GM19395 (cell line): Measurements from ENCODE around the gene NPBWR2.

Experiments used
- ATAC-seq: cut with Tn5 transposase; IDR thresholded peaks from one replicate; pipeline ENCODE4 v1.9.1; 2021; ENCODE audit warnings: mild to moderate bottlenecking, moderate library complexity; ENCODE audit not compliant: unreplicated experiment

NPBWR2 gene

GRCh38 chr20:64105846-64106434, 1.4 kb downstream of the NPBWR2 start:
- no peak for ATAC-seq

GRCh38 chr20:64104667-64105451, 2.5 kb downstream of the NPBWR2 start:
- no peak for ATAC-seq

DNA sequence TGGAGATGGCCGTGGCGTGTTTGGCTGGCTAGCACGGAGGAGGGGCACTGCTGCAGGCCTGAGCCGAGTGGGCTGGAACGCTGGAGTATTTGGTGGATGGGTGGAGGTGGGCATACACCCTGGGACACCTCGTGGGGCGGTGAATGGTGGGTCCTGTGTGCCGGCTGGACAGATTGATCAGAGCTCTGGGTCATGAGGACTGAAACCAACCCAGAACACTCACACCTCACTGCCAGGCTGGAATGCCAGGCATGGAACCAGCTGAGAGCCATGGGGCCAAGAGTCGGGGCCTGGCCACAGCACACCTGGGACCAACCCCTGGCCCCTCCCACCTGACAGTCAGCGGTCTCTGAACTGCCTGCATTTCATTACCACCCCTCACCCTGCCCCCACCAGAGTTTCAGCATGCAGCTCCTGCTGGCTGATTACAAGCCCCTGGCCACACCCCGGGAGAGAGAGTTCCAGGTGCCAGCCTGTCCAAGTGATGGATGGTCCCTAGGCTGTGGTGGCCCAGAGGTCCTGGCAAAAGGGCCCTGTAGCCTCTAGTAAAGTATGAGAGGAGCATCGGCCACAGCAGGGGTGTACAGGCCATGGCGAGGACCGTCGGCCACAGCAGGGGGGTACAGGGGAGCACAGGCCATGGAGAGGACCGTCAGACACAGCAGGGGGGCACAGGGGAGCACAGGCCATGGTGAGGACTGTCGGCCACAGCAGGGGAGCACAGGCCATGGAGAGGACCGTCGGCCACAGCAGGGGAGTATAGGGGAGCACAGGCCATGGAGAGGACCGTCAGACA, 3.3 kb downstream of the NPBWR2 start:
- no peak for ATAC-seq

GRCh38 chr20:64102647-64103354, 4.6 kb downstream of the NPBWR2 start:
- ATAC-seq = no peak

- ATAC-seq = no peak
Measured at GRCh38 chr20:64101731-64102621, 5.4 kb downstream of the NPBWR2 start.

- ATAC-seq = no peak
Measured at GRCh38 chr20:64100946-64101688, 6.2 kb downstream of the NPBWR2 start.

DNA sequence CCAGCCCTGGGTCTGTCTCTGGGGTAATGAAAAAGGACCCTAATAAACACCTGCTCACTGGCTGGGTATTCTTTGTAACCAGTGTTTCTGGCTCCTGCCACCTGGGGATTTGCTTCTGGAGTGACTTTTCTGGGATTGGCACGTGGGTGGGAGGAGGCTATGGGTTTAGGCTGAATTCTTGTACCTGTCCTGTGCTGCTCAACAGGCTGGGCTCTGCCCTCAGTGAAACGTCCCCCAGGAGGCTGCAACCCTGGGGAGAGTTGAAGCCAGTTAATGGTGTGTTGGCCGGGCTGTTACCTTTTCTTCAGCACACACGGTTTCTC, 6.8 kb downstream of the NPBWR2 start:
- no peak for ATAC-seq

DNA sequence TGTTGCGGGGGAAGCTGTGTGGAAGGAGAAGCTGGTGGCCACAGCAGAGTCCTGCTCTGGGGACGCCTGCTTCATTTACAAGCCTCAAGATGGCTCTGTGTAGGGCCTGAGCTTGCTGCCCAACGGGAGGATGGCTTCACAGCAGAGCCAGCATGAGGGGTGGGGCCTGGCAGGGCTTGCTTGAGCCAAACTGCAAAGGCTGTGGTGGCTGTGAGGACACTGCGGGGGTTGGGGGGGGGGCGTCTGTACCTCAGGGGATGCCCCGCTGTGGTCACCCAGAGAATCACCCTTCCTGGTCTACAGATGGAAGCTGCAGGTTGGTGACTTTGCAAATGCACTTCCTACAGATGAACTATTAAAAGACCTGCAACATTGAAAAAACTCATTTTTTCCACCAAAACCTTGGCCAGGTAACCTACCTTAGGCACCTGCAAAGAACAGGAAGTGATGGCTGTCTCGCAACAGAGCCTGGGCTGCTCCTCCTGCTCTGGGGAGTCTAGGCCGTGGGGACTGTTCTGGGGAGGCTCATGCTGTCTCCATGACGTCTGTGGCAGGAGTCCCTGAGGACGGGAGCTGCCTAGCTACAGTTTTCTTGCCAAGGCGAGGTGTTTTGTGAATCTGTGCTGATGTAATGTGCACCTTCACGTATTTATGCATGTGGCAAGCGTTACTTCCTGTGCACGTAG, 7.3 kb downstream of the NPBWR2 start:
- no peak for ATAC-seq

DNA sequence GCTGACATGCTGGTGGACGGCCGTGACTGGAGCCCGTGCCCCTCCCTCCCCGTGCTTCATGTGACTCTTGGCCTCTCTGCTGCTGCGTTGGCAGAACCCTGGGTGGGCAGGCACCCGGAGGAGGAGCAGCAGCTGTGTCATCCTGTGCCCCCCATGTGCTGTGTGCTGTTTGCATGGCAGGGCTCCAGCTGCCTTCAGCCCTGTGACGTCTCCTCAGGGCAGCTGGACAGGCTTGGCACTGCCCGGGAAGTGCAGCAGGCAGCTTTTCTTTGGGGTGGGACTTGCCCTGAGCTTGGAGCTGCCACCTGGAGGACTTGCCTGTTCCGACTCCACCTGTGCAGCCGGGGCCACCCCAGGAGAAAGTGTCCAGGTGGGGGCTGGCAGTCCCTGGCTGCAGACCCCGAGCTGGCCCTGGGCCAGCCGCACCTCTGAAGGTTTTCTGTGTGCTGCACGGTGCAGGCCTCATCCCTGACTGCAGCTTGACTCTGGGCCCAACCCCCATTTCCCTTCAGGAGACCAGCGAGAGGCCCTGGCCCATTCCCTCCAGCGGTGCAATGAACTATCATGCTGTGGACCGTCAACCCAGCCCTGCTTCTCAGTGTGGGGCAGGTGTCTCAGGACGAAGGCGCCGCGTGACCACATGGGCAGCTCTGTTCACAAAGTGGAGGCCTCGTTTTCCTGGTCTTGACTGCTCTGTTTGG, 8.1 kb downstream of the NPBWR2 start:
- no peak for ATAC-seq

GRCh38 chr20:64098471-64099013, 8.8 kb downstream of the NPBWR2 start:
- ATAC-seq = no peak

GRCh38 chr20:64096535-64096934, 10.8 kb downstream of the NPBWR2 start:
- ATAC-seq = no peak

GRCh38 chr20:64095927-64096326, 11.4 kb downstream of the NPBWR2 start:
- no peak for ATAC-seq

DNA sequence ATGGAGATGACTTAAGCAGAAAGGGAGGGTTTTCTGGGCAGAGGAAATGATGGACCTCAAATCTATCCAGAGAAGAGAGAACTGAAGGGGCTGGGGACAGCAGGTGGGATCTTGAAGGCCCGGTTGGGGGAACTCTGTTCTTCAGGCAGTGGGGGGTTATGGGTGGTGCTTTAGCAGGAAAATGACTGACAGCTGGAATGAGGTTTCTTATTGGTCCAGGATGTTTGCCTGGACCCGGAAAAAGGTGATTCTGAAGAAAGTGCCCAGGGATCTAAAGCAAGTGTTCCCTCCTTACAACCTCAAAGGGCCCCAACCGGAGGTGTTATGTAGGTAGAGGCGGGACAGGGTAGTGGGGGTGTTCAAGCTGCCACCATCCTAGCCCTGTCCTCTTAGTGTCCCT, 11.9 kb downstream of the NPBWR2 start:
- no peak for ATAC-seq

- no peak for ATAC-seq
Measured at GRCh38 chr20:64093013-64093503, 14.3 kb downstream of the NPBWR2 start.

DNA sequence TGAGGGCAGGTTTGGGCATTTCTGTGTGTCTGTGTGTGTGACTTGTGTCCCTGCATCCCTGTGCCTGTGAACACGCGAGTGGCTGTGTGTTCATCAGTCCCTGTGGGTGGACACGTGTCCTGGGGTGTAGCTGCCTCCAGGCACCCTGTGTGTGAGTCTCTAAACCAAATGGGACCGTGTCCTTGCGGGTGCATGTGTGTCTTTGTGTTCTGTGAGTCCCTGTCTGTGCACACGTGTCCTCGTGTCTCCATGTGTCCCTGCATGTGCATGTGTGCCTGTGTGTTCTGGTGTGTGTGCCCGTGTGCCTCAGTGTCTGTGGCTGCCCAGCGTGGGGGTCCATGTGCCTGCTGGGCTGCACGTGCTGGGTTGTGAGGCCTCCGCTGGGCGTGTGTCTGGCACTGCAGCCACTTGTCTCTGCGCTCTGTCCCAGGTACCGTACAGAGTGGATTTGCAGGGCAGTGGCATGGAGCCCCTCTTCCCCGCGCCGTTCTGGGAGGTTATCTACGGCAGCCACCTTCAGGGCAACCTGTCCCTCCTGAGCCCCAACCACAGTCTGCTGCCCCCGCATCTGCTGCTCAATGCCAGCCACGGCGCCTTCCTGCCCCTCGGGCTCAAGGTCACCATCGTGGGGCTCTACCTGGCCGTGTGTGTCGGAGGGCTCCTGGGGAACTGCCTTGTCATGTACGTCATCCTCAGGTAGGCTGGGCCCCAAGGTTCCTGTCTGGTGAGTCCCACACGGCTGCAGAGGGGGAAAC, 14.9 kb downstream of the NPBWR2 start:
- no peak for ATAC-seq

GRCh38 chr20:64091770-64092169, 15.6 kb downstream of the NPBWR2 start:
- ATAC-seq = no peak

GRCh38 chr20:64091340-64091739, 16.0 kb downstream of the NPBWR2 start:
- no peak for ATAC-seq
